Mucosa of rectum (tissue), 2 donors: Measurements from ENCODE around the gene MST1.
A peak's percentile ranks its signal among the peaks of the same experiment; 100 is the strongest.

Experiments
- H3K27ac ChIP-seq, 2 donors: one replicate each; pipeline ENCODE4 v1.7.0; 2013; ENCODE audit warnings: inconsistent platforms in 2 of 2, low read depth in 2 of 2, low read length in 2 of 2
- H3K27me3 ChIP-seq, 2 donors: one replicate each; pipeline ENCODE4 v1.7.0; 2013; ENCODE audit warnings: low read length in 2 of 2; ENCODE audit not compliant: control insufficient read depth in 2 of 2, insufficient read depth in 2 of 2
- H3K36me3 ChIP-seq, 2 donors: one replicate each; pipeline ENCODE4 v1.7.0; 2013; ENCODE audit warnings: low read length in 2 of 2; ENCODE audit not compliant: control insufficient read depth in 2 of 2, insufficient read depth in 2 of 2
- H3K4me1 ChIP-seq, 2 donors: one replicate each; pipeline ENCODE4 v1.7.0; 2013; ENCODE audit warnings: low read length in 2 of 2, mild to moderate bottlenecking in 1 of 2; ENCODE audit not compliant: control insufficient read depth in 2 of 2, insufficient read depth in 2 of 2
- H3K4me3 ChIP-seq, 2 donors: one replicate each; pipeline ENCODE4 v1.7.0; 2013; ENCODE audit warnings: low read length in 2 of 2
- H3K9ac ChIP-seq, 2 donors: one replicate each; pipeline ENCODE4 v1.7.0; 2013; ENCODE audit warnings: low read length in 2 of 2, low read depth in 1 of 2, mild to moderate bottlenecking in 1 of 2
- H3K9me3 ChIP-seq, 2 donors: one replicate each; pipeline ENCODE4 v1.7.0; 2013; ENCODE audit warnings: low read length in 2 of 2; ENCODE audit not compliant: control insufficient read depth in 2 of 2
- donor health status: healthy.
- donor health status: Normal muscosa, but diverticular disease.

MST1 gene

GRCh38 chr3:49680493-49681231 lies 8.6 kb downstream of the MST1 start:
- H3K36me3 ChIP-seq: peaks cover 74 to 83% of the 10 kb centered on the region in 2 donors

DNA sequence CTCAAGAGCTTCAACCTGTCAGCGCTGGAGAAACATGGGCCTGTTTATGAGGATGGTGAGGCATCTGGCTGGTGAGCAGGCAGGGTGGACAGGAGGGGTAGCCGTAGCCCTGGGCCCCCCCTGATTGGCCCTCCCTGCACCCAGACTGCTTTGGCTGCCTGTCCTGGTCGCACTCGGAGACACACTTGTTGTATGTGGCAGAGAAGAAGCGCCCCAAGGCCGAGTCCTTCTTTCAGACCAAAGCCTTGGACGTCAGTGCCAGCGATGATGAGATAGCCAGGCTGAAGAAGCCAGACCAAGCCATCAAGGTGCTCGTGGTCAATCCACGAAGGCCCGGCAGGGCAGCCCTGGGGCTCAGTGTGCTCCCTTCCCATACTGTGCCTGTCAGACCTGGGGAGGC lies 13.4 kb downstream of the MST1 start:
- Histone ChIP-seq H3K9me3 (no peaks in the 10 kb centered on the region), H3K4me1 (peaks cover 12 to 13% of the 10 kb centered on the region in 2 donors), H3K27ac (no peak overlapping the region), H3K36me3 (peaks cover 46 to 54% of the 10 kb centered on the region in 2 donors), H3K9ac (no peak overlapping the region), H3K4me3 (no peak overlapping the region), H3K27me3 (no peaks in the 10 kb centered on the region)

More at GRCh38 chr3:49680493-49681231, 8.6 kb downstream of the MST1 start:
- Histone ChIP-seq H3K9ac (no peak overlapping the region), H3K4me3 (no peak overlapping the region), H3K27ac (no peak overlapping the region), H3K9me3 (no peaks in the 10 kb centered on the region), H3K4me1 (no peaks in the 10 kb centered on the region), H3K27me3 (no peaks in the 10 kb centered on the region)

- peak overlapping the region; percentile 93 to 95 for H3K27ac ChIP-seq
Measured at GRCh38 chr3:49674497-49674983, 14.7 kb downstream of the MST1 start.

GRCh38 chr3:49673715-49674496 lies 15.4 kb downstream of the MST1 start, which contains the start of gene APEH:
Gene APEH, plus strand, starts transcription at chr3:49674351. Its CDS starts 51 bp downstream, at chr3:49674402.
- Histone ChIP-seq H3K9me3 (no peaks in the 10 kb centered on the region), H3K4me3 (peak within 1 kb of the TSS; percentile 83 to 89), H3K9ac (peak within 1 kb of the TSS; percentile 54 to 87), H3K36me3 (peaks cover 28 to 34% of the 10 kb centered on the region in 2 donors), H3K4me1 (peaks cover 12 to 13% of the 10 kb centered on the region in 2 donors), H3K27ac (peak within 1 kb of the TSS; percentile 93 to 95), H3K27me3 (peaks cover 0 to 5% of the 10 kb centered on the region in 2 donors)

More at GRCh38 chr3:49674497-49674983, 14.7 kb downstream of the MST1 start:
- H3K36me3 ChIP-seq: peaks cover 35 to 40% of the 10 kb centered on the region in 2 donors
- H3K27me3 ChIP-seq: no peaks in the 10 kb centered on the region
- peaks cover 12 to 13% of the 10 kb centered on the region in 2 donors for H3K4me1 ChIP-seq
- no peaks in the 10 kb centered on the region for H3K9me3 ChIP-seq
- H3K4me3 ChIP-seq: peak overlapping the region; percentile 83 to 89
- H3K9ac ChIP-seq: peak overlapping the region; percentile 47 to 87

GRCh38 chr3:49673121-49673714 lies 16.1 kb downstream of the MST1 start:
- Histone ChIP-seq H3K27ac (peak overlapping the region; percentile 93 to 95), H3K36me3 (peaks cover 21 to 27% of the 10 kb centered on the region in 2 donors), H3K9ac (peak overlapping the region; percentile 54 to 87), H3K4me1 (peaks cover 12 to 13% of the 10 kb centered on the region in 2 donors), H3K27me3 (peaks cover 0 to 5% of the 10 kb centered on the region in 2 donors), H3K9me3 (no peaks in the 10 kb centered on the region), H3K4me3 (peak overlapping the region; percentile 83 to 89)

GRCh38 chr3:49671291-49672288 lies 17.7 kb downstream of the MST1 start:
- Histone ChIP-seq H3K36me3 (peaks cover 6 to 11% of the 10 kb centered on the region in 2 donors), H3K9me3 (no peaks in the 10 kb centered on the region), H3K27me3 (peaks cover 0 to 9% of the 10 kb centered on the region in 2 donors), H3K4me1 (peaks cover 12 to 13% of the 10 kb centered on the region in 2 donors), H3K9ac (no peak overlapping the region), H3K27ac (no peak overlapping the region), H3K4me3 (no peak overlapping the region)

GRCh38 chr3:49670940-49671290 lies 18.4 kb downstream of the MST1 start:
- Histone ChIP-seq H3K4me3 (no peak overlapping the region), H3K27ac (no peak overlapping the region), H3K27me3 (peaks cover 0 to 9% of the 10 kb centered on the region in 2 donors), H3K36me3 (peaks cover 0 to 4% of the 10 kb centered on the region in 2 donors), H3K4me1 (peaks cover 12 to 13% of the 10 kb centered on the region in 2 donors), H3K9me3 (no peaks in the 10 kb centered on the region), H3K9ac (no peak overlapping the region)

GRCh38 chr3:49669352-49669751 lies 19.9 kb downstream of the MST1 start:
- Histone ChIP-seq H3K9ac (no peak overlapping the region), H3K4me3 (no peak overlapping the region), H3K9me3 (no peaks in the 10 kb centered on the region), H3K27ac (no peak overlapping the region), H3K27me3 (peaks cover 0 to 9% of the 10 kb centered on the region in 2 donors), H3K4me1 (peaks cover 5% of the 10 kb centered on the region in 2 donors), H3K36me3 (no peaks in the 10 kb centered on the region)

DNA sequence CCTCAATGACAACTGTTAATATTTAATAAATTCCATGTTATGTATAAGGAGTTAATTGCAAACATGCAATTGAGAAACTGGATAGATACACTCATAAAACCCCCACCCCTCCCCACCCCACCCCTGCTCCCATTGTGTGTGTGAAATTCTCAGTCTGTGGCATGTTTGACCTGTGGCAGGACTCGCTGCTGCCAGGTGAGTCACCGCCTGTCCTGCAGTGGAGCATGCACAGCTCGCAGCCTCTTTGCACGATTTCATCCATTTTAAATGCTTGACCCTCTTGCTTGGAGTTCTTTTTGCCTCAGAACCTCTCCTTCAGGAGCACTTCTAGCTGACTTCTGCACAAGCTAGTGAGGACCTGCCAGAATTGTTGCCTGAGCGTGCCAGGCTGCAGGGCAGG lies 20.4 kb downstream of the MST1 start:
- no peak overlapping the region for H3K27ac ChIP-seq
- peaks cover 5% of the 10 kb centered on the region in 2 donors for H3K4me1 ChIP-seq
- H3K4me3 ChIP-seq: no peak overlapping the region
- no peaks in the 10 kb centered on the region for H3K9me3 ChIP-seq
- H3K36me3 ChIP-seq: no peaks in the 10 kb centered on the region
- H3K27me3 ChIP-seq: peaks cover 0 to 9% of the 10 kb centered on the region in 2 donors
- H3K9ac ChIP-seq: no peak overlapping the region
